Liver (tissue), 9 donors: Measurements from ENCODE around the gene CEP350. TPM values are rescaled to one million over a fixed set of nuclear protein-coding genes. Genes with fewer than 3 reads are reported as not detected.

Experiments used
- DNase-seq: peaks from one replicate; pipeline ENCODE4 v3.0.0-alpha.2; 2017; ENCODE audit warnings: low spot score
- H3K27ac ChIP-seq, 2 donors: one replicate each; pipeline ENCODE4 v1.7.0; 2013; ENCODE audit warnings: inconsistent platforms in 2 of 2, low read length in 2 of 2, control low read depth in 1 of 2, low read depth in 1 of 2, mild to moderate bottlenecking in 1 of 2
- H3K27me3 ChIP-seq, 4 donors: one replicate each; pipeline versions ENCODE4 v1.6.1 to v1.7.0; 2013; ENCODE audit warnings: low read length in 3 of 4, inconsistent platforms in 1 of 4, mild to moderate bottlenecking in 1 of 4, moderate library complexity in 1 of 4; ENCODE audit not compliant: control insufficient read depth in 4 of 4, insufficient read depth in 4 of 4
- H3K36me3 ChIP-seq, 4 donors: one replicate each; pipeline versions ENCODE4 v1.6.1 to v1.7.0; 2013; ENCODE audit warnings: low read length in 3 of 4, mild to moderate bottlenecking in 3 of 4, low read depth in 1 of 4, moderate library complexity in 1 of 4; ENCODE audit not compliant: control insufficient read depth in 4 of 4, insufficient read depth in 3 of 4
- H3K4me1 ChIP-seq, 4 donors: one replicate each; pipeline versions ENCODE4 v1.6.1 to v1.7.0; 2013; ENCODE audit warnings: low read length in 3 of 4, mild to moderate bottlenecking in 3 of 4, moderate library complexity in 1 of 4; ENCODE audit not compliant: control insufficient read depth in 4 of 4, insufficient read depth in 4 of 4
- H3K4me3 ChIP-seq, 3 donors: one replicate each; pipeline versions ENCODE4 v1.6.1 to v1.7.0; 2013; ENCODE audit warnings: low read length in 3 of 3, control low read depth in 1 of 3, low read depth in 1 of 3, mild to moderate bottlenecking in 1 of 3
- H3K9ac ChIP-seq, 2 donors: one replicate each; pipeline ENCODE4 v1.7.0; 2013; ENCODE audit warnings: low read length in 2 of 2, mild to moderate bottlenecking in 2 of 2, moderate library complexity in 2 of 2, control low read depth in 1 of 2, low read depth in 1 of 2
- H3K9me3 ChIP-seq, 4 donors: one replicate each; pipeline versions ENCODE4 v1.6.1 to v1.7.0; 2013; ENCODE audit warnings: low read length in 3 of 4; ENCODE audit not compliant: control insufficient read depth in 4 of 4
- FOXA1 ChIP-seq: IDR thresholded peaks from 2 replicates; pipeline ENCODE4 v1.6.1; 2016; ENCODE audit warnings: antibody characterized with exemption
- FOXA2 ChIP-seq: IDR thresholded peaks from 2 replicates; pipeline ENCODE4 v1.6.1; 2016; ENCODE audit warnings: antibody characterized with exemption
- HNF4A ChIP-seq, 2 donors: conservative IDR thresholded peaks; 2 replicates each; pipeline ENCODE4 v1.6.1; 2016; ENCODE audit warnings: antibody characterized with exemption in 2 of 2, mild to moderate bottlenecking in 2 of 2
- JUND ChIP-seq, 2 donors: IDR thresholded peaks; 2 replicates each; pipeline ENCODE4 v1.6.1; 2016; ENCODE audit warnings: antibody characterized with exemption in 2 of 2
- NR2F2 ChIP-seq: IDR thresholded peaks from 2 replicates; pipeline ENCODE4 v1.6.1; 2016; ENCODE audit warnings: antibody characterized with exemption
- RAD21 ChIP-seq, 2 donors: IDR thresholded peaks; 2 replicates each; pipeline ENCODE4 v1.6.1; 2016; ENCODE audit warnings: antibody characterized with exemption in 2 of 2, mild to moderate bottlenecking in 2 of 2
- WGBS: extraction: QIAGEN DNeasy Blood & Tissue Kit; methylation state at CpG from one replicate; pipeline ENCODE4 v1.1.7; 2013; 5-methylcytosine and 5-hydroxymethylcytosine counted together
- polyA plus RNA-seq, 2 donors: library from polyadenylated mRNA; stranded (reverse) in 1 of 2; unstranded in 1 of 2; fragments of 200-250 nt in 1 of 2; fragments of >200 nt in 1 of 2; fragmentation: Nextera tagmentation in 1 of 2; extraction: Ambion mirVana in 1 of 2; gene quantifications; one replicate each; pipeline versions ENCODE4 v1.2.1 to v1.2.3, GENCODE V29; 2013 to 2015
- total RNA-seq, 2 donors: library from RNA; depleted of rRNA; stranded (reverse); fragments of >200 nt; gene quantifications; one replicate each; pipeline ENCODE4 v1.2.3, GENCODE V29; 2014
- donor health status: healthy.
- donor health status: healthy.
- donor health status: healthy.
- donor health status: healthy.
- donor health status: healthy.

The CEP350 gene
- total and polyA plus RNA-seq, 4 donors = 4.5 to 49.0 (median 18.9) TPM

GRCh38 chr1:179925922-179926849 is 28.4 kb upstream of the CEP350 start:
- H3K4me3 ChIP-seq = no peak overlapping the region
- WGBS = 82% methylated on average over 4 of the region's 4 CpGs
- H3K27ac ChIP-seq = no peak overlapping the region
- H3K9ac ChIP-seq = no peak overlapping the region
- peaks cover 0 to 6% (median 0%) of the 10 kb centered on the region in 4 donors for H3K4me1 ChIP-seq
- H3K36me3 ChIP-seq = peaks cover 0 to 3% (median 1%) of the 10 kb centered on the region in 4 donors
- H3K27me3 ChIP-seq = no peaks in the 10 kb centered on the region
- no peak for DNase-seq
- TF ChIP-seq JUND (IDR thresholded peaks at IDR 0.05) (peak in 1 of 2 donors; percentile 20), FOXA2 (no peak)
- H3K9me3 ChIP-seq = no peaks in the 10 kb centered on the region

- WGBS = 98% methylated on average over 3 of the region's 3 CpGs
- Histone ChIP-seq H3K9me3 (no peaks in the 10 kb centered on the region), H3K27me3 (no peaks in the 10 kb centered on the region), H3K4me3 (no peak overlapping the region), H3K27ac (no peak overlapping the region), H3K9ac (no peak overlapping the region), H3K36me3 (peaks cover 0 to 3% (median 0%) of the 10 kb centered on the region in 4 donors), H3K4me1 (peaks cover 0 to 6% (median 0%) of the 10 kb centered on the region in 4 donors)
- TF ChIP-seq FOXA1 = no peak
- DNase-seq = no peak
These were observed 27.8 kb upstream of the CEP350 start for GRCh38 chr1:179926850-179927205.

- H3K4me3 ChIP-seq = no peak overlapping the region
- peaks cover 0 to 6% (median 0%) of the 10 kb centered on the region in 4 donors for H3K4me1 ChIP-seq
- H3K27ac ChIP-seq = no peak overlapping the region
- no peaks in the 10 kb centered on the region for H3K36me3 ChIP-seq
- 25% methylated on average over 2 of the region's 2 CpGs for WGBS
- no peak for DNase-seq
- no peaks in the 10 kb centered on the region for H3K9me3 ChIP-seq
- peak in 1 of 2 donors; percentile 25 for TF ChIP-seq HNF4A (conservative IDR thresholded peaks at IDR 0.05)
- no peak for TF ChIP-seq JUND (IDR thresholded peaks at IDR 0.05)
- H3K27me3 ChIP-seq = no peaks in the 10 kb centered on the region
- H3K9ac ChIP-seq = no peak overlapping the region
These were observed 24.4 kb upstream of the CEP350 start for GRCh38 chr1:179929955-179930798.

DNA sequence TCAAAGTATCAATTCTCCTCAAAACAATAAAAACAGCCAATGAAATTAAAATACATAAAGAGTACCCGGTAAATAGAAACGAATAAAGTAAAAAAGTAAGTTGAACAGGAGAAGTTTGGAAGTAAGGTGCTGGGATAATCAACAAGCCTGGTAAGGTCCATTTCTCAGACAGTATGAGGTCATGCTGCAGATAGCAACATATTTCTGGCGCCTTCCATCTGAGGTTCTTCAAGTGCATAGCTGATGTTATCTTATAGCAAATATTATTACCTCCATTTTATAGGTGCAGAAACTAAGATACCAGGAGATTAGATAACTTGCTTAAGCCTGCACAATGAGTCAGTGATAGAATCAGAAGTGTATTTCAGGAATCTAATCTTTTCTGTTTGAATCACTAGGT is 23.7 kb upstream of the CEP350 start:
- Histone ChIP-seq H3K9me3 (no peaks in the 10 kb centered on the region), H3K27ac (no peak overlapping the region), H3K9ac (no peak overlapping the region), H3K27me3 (no peaks in the 10 kb centered on the region), H3K36me3 (no peaks in the 10 kb centered on the region), H3K4me3 (no peak overlapping the region), H3K4me1 (peaks cover 0 to 6% (median 0%) of the 10 kb centered on the region in 4 donors)
- DNase-seq = no peak
- WGBS = 91% methylated on average over 3 of the region's 3 CpGs
- no peak for TF ChIP-seq RAD21 (IDR thresholded peaks at IDR 0.05)
- TF ChIP-seq NR2F2 = no peak
- TF ChIP-seq HNF4A (conservative IDR thresholded peaks at IDR 0.05) = no peak
- no peak for TF ChIP-seq JUND (IDR thresholded peaks at IDR 0.05)
